NCI-H1930 (cell line): Measurements from ENCODE around the gene MRPL19.

Experiments used
- DNase-seq, 2 experiments: peaks; one replicate each; lab custom pipeline; 2025; lab: John Stamatoyannopoulos, UW

The MRPL19 gene

DNA sequence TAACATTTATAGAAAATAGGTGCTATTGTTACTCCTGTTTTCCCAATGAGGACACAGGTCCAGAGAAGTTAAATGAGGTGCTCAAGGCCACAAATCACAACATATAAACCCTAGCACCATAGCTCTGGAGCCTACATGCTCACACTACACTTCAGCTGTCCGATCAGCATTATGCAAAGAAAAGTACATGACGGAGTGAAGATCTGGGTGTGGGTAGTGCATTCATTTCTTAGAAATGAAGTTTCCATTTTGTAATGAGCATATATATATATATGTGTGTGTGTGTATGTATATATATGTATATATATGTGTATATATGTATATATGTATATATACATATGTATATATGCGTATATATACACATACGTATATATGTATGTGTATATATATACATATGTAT lies 30.2 kb upstream of the MRPL19 start:
- no peak for DNase-seq

DNA sequence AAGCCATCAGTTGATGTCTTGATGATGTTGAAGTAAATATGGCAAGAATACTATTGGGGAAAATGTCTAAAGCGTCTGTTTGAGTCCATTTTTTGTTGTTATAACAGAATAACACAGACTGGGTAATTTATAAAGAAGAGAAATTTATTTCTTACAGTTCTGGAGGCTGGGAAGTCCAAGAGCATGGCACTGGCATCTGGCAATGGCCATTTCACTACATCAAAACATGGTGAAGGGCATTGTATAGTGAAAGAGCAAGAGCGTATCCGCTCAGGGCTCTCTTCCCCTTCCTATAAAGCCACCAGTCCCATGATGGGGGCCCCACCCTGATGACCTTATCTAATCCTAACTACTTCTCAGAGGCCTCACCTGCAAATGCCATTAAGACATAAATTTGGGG lies 29.6 kb upstream of the MRPL19 start:
- DNase-seq: no peak

GRCh38 chr2:75619956-75620740 lies 26.4 kb upstream of the MRPL19 start:
- DNase-seq: no peak

GRCh38 chr2:75621228-75621627 lies 25.4 kb upstream of the MRPL19 start:
- DNase-seq: no peak

- DNase-seq: no peak
Observed at GRCh38 chr2:75622500-75622899, 24.1 kb upstream of the MRPL19 start.

DNA sequence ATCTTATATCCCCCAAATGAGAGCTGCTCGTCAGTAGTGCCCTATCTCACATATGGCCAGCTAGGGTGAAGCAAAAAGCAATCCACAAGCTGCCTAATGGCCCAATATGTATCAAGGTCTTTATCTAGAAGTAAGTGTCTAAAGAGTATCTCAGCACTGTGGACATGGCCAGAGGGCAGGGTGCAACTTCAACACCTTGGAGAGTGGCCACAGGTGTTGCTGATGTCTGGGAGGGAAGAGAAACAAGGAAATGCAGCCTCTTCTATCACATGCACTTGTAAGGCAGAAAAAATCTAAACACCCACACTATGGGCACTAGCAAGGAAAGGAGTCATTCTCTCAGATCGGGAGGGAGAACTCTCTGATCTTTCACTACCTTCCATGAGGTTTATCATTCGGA lies 23.7 kb upstream of the MRPL19 start:
- no peak for DNase-seq

DNA sequence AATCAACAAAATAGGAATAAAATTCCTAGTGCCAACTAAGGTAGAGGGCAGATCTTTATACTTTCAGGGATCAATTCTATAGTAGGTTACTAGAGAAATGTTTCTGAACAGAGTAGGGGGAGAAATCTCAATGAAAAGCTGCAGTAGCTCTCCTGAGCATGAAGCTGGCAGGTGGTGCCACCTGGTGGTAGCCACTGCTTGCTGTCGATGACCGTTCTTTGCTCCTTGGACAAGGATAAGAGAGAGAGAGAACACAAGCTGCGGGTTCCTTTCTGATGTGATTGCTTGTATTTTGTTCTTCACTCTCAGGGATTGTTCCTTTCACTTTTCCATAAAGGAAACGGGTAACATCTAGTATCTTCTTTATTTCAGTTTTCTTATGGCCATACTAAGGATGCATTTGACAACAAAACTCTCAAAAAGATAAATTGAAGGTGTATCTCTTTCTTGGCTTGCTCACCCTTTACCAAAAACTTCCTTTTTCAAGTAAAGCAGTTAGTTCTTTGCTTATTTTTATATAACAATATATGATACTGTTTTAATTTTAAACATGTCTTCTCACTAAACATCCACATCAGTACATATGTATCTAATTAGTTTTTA lies 18.6 kb upstream of the MRPL19 start:
- DNase-seq: peak; percentile 53 to 58

GRCh38 chr2:75632091-75632701 lies 14.4 kb upstream of the MRPL19 start:
- DNase-seq: no peak

GRCh38 chr2:75632813-75633212 lies 13.8 kb upstream of the MRPL19 start:
- no peak for DNase-seq

DNA sequence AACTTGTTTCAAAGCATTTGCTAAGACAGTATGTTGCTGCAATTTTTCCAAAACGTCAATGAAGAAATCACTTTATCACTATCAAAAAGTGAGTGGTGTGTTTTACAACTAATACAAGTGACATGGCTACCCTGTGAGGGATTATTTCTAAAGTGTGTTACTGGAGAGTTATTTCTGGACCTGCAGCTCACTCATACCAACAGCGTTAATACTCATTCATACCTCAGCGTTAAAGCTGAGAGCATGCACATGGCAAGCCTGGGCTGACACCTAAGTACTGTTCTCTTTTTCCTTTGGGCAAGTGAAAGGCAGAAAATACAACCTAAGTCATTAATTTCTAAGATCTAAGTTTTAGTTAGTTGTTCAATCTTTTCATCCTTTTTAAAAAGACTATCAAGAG lies 13.0 kb upstream of the MRPL19 start:
- no peak for DNase-seq

- DNase-seq: no peak
Observed at GRCh38 chr2:75634945-75635344, 11.6 kb upstream of the MRPL19 start.

GRCh38 chr2:75637568-75637967 lies 9.0 kb upstream of the MRPL19 start:
- DNase-seq: no peak

DNA sequence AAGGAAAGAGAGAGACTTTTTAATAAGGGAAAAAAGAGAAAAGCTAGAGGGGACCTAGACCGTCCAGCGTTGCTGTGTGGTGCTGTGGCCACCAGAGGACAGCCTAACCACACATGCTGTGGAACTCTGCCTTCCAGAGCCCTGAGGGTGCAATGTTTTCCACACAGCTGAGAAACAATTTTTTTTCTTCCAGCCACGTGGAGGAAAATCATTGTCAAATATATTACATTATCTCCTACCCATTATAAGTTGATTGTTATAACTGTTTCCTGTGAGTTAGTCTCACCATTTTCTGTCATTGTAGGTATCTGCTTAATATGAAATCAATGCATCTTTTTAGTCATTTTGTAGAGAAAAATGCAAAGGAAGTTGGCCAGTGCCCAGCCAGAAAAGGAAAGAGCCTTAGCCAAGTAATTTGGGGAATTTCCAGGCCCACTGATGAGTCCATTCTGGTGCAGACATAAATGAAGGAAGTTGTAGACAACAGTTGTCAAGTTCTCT lies 5.9 kb upstream of the MRPL19 start:
- peak in 1 of 2 experiments; percentile 4 for DNase-seq

- DNase-seq: no peak
Observed at GRCh38 chr2:75641587-75641986, 5.0 kb upstream of the MRPL19 start.

DNA sequence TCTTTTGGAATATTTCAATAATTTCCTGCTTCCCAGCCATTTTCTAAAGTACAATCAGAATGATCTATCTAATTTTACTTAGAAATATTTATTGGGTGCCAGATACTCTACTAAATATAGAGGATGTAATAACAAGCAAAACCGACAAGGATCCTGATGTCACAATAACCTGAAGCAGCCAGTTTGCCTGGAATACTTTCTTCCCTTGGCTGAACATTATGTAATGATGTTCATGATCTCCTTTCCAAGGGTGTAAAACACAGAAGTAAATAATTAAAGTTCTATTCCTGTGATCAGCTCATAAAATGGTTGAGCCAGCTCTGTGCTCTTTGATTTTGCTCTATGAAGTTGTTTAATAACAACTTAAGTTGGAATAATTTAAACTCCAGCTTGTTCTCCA lies 2.6 kb upstream of the MRPL19 start:
- DNase-seq: no peak

GRCh38 chr2:75645643-75646042 lies 940 bp upstream of the MRPL19 start:
- no peak for DNase-seq

DNA sequence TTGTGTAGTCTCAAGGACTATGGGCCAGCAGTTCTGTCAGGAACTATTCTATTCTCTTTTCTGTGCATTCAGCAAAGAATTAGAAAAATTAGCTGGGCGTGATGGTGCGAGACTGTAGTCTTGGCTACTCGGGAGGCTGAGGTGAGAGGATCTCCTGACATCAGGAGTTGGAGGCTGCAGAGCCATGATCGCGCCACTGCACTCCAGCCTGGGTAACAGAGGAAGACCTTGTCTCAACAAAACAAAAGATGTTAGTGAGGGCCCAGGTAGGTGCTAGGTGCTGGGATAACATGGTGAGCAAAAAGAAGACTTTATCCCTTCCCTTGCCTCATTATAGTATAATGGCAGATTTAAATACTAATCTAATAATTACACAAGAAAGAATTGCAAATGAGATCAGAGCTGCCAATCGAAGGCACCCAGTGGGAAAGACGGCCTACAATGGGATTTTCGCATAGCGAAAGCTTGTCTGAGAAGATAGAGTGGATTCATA lies 447 bp upstream of the MRPL19 start:
- DNase-seq: no peak

GRCh38 chr2:75647771-75648170 lies 1.2 kb downstream of the MRPL19 start:
- no peak for DNase-seq

DNA sequence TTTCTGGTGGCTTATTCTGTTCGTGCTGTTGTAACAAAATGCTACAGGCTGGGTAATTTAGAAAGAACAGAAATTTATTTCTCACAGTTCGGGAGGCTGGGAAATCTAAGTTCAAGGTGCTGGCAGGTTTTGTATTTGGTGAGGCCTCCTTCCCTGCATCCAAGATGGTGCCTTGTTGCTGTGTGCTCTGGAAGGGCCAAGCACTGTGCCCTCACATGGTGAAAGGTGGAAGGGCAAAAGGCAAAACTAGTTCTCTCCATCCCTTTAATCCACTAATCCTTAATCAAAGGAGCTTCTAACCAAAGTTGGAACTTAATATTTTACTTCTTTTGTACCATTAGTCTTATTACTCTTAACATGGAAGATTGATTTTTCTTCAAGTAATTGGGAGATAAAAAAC lies 7.4 kb downstream of the MRPL19 start:
- DNase-seq: no peak

DNA sequence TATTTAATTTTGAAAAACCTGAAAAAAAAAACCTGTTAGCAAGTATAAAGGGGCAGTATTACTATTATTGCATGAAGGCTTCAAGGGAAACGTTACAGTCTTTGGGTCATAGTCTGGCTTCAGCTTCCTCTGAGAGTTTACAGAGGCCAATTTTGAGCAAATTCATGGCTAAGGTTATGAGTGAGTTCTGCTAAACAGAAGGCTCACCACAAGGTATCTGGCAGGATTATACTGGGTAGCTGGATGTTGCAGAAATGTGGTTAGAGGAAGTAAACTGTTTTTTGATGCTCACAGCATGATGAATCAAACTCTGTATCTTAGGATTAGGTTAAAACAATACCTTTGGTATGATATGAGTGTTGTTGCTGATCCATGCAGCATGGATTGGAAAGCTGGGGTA lies 9.3 kb downstream of the MRPL19 start:
- DNase-seq: no peak

DNA sequence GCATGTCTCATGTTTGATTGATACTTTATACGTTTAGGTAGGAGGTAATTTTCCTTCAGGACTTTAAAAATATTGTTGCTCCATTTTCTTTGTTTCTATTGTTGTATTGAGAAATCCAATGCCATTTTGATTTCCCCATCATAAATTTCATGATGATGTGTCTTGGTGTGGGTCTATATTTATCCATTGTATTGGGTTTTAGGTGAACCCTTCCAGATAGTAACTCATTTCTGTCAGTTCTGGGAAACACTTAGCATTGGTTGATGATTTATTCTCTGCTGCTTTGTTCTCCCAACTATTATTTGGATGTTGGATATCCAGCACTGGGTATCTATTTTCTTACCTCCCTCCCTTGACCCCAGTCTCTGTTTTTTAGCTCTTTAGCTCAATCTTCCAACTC lies 10.0 kb downstream of the MRPL19 start:
- no peak for DNase-seq

- DNase-seq: no peak
Observed at GRCh38 chr2:75657798-75658197, 11.2 kb downstream of the MRPL19 start.

GRCh38 chr2:75666911-75667310 lies 20.3 kb downstream of the MRPL19 start:
- DNase-seq: no peak
